Measurements from ENCODE around the gene PSMD2.

Gene PSMD2

DNA sequence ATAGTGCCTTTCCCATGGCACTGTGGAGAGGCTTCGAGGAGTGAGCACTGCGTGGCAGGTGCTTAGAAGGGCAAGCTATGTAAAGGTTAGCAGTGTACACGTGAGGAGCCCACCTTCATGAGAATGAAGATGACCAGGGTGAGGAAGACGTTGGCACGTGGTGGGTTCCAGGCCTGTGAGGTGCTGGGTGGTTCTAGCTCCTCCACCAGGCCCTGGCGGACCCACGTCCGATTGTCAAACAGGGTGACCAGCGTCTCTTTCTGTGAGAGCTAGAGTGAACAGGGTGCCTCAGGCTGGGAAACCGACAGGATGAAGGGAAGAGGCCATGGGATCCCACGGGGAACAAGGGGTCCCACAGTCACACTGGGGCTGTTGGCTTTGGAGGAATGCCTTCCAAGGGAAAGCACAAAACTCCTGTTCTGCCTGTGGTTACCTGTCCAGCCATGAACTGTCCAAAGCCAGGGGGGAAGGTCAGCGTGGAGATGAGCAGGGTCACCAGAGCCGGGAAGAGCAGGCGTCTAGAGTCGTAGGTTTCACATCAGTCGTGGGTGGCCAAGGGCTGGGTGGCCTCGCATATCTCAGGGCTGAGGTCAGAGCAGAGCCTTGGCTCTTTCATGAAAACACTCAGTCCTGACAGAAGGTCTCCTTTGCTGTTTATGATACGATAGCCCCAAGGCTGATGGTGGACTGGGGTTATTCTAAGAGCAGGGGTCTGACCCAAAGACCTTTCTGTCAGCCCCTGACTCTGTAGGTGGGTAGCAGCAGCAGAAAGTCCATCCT, 56.4 kb downstream of the PSMD2 start:
- TF ChIP-seq, protein P1, sequence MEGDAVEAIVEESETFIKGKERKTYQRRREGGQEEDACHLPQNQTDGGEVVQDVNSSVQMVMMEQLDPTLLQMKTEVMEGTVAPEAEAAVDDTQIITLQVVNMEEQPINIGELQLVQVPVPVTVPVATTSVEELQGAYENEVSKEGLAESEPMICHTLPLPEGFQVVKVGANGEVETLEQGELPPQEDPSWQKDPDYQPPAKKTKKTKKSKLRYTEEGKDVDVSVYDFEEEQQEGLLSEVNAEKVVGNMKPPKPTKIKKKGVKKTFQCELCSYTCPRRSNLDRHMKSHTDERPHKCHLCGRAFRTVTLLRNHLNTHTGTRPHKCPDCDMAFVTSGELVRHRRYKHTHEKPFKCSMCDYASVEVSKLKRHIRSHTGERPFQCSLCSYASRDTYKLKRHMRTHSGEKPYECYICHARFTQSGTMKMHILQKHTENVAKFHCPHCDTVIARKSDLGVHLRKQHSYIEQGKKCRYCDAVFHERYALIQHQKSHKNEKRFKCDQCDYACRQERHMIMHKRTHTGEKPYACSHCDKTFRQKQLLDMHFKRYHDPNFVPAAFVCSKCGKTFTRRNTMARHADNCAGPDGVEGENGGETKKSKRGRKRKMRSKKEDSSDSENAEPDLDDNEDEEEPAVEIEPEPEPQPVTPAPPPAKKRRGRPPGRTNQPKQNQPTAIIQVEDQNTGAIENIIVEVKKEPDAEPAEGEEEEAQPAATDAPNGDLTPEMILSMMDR (conservative IDR thresholded peaks at IDR 0.05), result no peak
- no peak overlapping the region for H3K27ac ChIP-seq

DNA sequence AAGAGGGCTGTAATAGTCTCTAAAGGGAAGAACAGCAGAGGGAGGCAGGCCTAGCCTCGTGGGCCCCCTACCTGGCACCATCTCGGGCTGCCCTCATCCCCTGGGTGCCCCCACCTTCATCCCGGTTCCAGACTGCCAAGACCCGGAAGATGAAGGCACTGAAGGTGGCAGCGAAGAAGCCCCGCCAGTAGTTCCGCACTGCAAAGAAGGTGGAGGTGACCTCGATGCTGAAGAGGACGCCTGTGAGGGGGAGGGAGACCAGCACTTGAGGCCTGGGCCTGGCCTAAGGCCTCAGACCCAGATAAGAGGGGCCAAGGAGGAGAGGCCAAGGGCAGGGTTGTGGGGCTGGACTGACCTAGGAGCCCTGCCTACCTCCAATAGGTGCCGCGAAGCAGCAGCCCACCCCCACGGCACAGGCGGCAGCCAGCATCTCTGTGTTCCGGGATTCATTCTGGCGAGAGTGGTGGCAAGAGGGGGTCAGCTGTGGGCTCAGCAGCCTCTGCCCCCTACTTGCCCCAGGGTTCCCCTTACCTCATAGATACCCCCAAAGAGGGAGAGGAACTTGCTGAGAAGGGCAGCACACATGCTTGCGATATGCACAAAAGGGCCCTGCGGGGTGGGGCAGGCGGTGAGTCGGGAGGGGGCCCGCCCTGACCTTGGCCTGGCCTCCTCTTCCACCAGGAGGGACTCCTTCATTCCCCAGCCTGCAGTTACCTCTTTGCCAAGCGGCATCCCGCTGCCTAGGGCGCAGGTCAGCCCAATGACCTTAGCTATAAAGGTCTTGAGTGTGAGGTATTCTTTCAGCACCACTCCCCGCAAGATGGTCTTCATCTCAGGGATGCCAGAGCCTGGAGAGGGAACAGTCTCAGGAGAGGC, 58.4 kb downstream of the PSMD2 start:
- TF ChIP-seq, protein P1 (conservative IDR thresholded peaks at IDR 0.05), result no peak
- H3K27ac ChIP-seq, result no peak overlapping the region

DNA sequence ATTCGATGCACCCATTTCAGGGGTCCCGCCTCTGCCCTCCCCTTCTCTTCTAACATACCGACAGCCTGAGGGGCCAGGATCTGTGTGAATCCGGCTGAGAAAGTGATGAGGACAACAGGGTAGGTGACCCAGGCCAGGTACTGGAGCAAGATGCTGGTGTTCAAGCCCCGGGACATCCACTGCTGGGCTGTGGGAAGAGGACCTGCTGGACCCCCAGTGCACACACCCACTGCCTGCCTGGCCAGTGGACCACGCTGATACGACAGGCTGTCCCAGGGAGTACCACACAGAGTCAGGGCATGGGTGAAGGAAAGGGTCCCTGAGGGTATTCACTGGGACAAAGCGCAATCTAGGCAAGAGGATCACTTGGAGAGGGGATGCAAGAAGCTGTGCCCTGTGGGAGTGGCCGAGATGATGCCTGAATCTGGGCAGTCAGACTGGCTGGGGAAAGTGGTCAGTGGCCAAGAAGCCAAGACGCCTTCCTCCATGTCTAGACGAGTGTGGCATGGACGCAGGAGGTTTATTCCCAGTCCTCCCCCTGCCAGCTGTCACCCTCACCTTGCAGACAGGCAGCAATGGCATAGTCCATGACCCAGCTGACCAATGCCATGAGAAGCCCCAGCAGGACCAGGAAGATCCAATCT, 59.2 kb downstream of the PSMD2 start:
- H3K27ac ChIP-seq, result no peak overlapping the region
- TF ChIP-seq, protein P1 (conservative IDR thresholded peaks at IDR 0.05), result no peak

All from VCaP (cell line).